COLO668 (cell line): ENCODE measurements around the gene CDH15.
"Not testable (repeated sequence)": the region's sequence is repeated elsewhere in the genome, so short reads cannot be mapped to it uniquely, and the experiment has no call there.

Experiments used
- DNase-seq: peaks from one replicate; lab custom pipeline; 2025; ENCODE audit not compliant: unreplicated experiment; lab: John Stamatoyannopoulos, UW

The CDH15 gene

GRCh38 chr16:89155184-89155679, 16.3 kb upstream of the CDH15 start:
- DNase-seq = no peak

- DNase-seq = no peak
Measured at GRCh38 chr16:89155851-89156739, 15.5 kb upstream of the CDH15 start.

GRCh38 chr16:89156740-89157645, 14.6 kb upstream of the CDH15 start:
- no peak for DNase-seq

GRCh38 chr16:89157778-89158177, 13.8 kb upstream of the CDH15 start:
- no peak for DNase-seq

GRCh38 chr16:89159066-89159849, 12.3 kb upstream of the CDH15 start:
- DNase-seq = peak; percentile 27

- DNase-seq = no peak
Measured at GRCh38 chr16:89159850-89160354, 11.6 kb upstream of the CDH15 start.

- DNase-seq = no peak
Measured at GRCh38 chr16:89160977-89161701, 10.4 kb upstream of the CDH15 start.

GRCh38 chr16:89161763-89162713, 9.5 kb upstream of the CDH15 start:
- DNase-seq = peak; percentile 68

GRCh38 chr16:89163297-89163696, 8.3 kb upstream of the CDH15 start:
- DNase-seq = no peak

- DNase-seq = no peak
Measured at GRCh38 chr16:89164436-89164835, 7.1 kb upstream of the CDH15 start.

GRCh38 chr16:89164847-89165680, 6.5 kb upstream of the CDH15 start:
- no peak for DNase-seq

GRCh38 chr16:89165681-89165979, 5.9 kb upstream of the CDH15 start:
- DNase-seq = not testable (repeated sequence)

GRCh38 chr16:89166696-89167424, 4.7 kb upstream of the CDH15 start:
- DNase-seq = no peak

GRCh38 chr16:89167425-89167941, 4.1 kb upstream of the CDH15 start:
- peak; percentile 90 for DNase-seq

- DNase-seq = no peak
Measured at GRCh38 chr16:89168381-89169189, 3.0 kb upstream of the CDH15 start.

- no peak for DNase-seq
Measured at GRCh38 chr16:89169778-89170177, 1.8 kb upstream of the CDH15 start.
